ENCODE data around the gene MRAS.

Gene MRAS

DNA sequence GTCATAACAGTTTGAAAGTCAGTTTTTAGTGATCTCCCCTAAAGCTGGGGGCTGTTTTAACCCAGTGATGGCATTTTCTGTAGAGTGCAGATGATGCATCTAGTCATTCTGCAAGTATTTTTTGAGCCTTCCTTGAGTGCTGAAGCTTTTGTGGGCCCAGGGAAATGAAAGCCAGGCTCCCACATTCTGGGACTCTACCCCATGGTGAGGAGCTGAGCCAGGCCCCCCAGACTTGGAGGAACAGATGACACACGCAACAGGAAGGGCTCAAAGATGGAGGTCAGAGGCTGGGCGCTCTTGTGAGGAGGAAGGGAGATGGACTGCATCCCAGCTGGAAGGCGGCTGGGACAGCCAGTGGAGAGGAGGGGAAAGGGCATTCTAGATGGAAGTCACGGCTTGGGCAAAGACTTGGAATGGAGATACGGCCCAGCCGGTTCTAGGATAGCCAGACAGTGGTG lies 40.8 kb downstream of the MRAS start (continued):
- TF ChIP-seq ZNF645 (tag by site-specific recombination; IDR thresholded peaks at IDR 0.05) (no peak), ZFP37 (tag by site-specific recombination; IDR thresholded peaks at IDR 0.05) (no peak), EGR2 (tag by site-specific recombination; IDR thresholded peaks at IDR 0.05; ENCODE audit: low read depth) (no peak), ZNF707 (tag by site-specific recombination; IDR thresholded peaks at IDR 0.05) (no peak), AEBP2 (tag by site-specific recombination; IDR thresholded peaks at IDR 0.05; ENCODE audit: borderline replicate concordance) (no peak)

GRCh38 chr3:138389841-138390581 lies 41.6 kb downstream of the MRAS start:
- POLR2A ChIA-PET: interaction anchor here (0.6 kb wide), 1 partner anchor 23 kb away, joined by 8 read pairs; no protein-coding TSS in a partner anchor
- no peak overlapping the region for H3K27ac ChIP-seq (ENCODE audit: extremely low read depth, low read depth, low read length)
- no peaks in the 10 kb centered on the region for H3K4me1 ChIP-seq (ENCODE audit: control insufficient read depth, insufficient read depth, low read length)
- CTCF ChIA-PET: interaction anchor here (0.6 to 1.1 kb wide), 2 partner anchors 42 to 62 kb away, joined by 3 to 4 read pairs; no protein-coding TSS in a partner anchor
- H3K4me3 ChIP-seq (ENCODE audit: low read depth, low read length): no peak overlapping the region
- no peaks in the 10 kb centered on the region for H3K36me3 ChIP-seq (ENCODE audit: control insufficient read depth in 2 of 2, insufficient read depth in 1 of 2, low read length in 2 of 2)
- H3K9me3 ChIP-seq (ENCODE audit: control insufficient read depth, insufficient read depth, low read depth, low read length): no peaks in the 10 kb centered on the region
- TF ChIP-seq ZNF629 (tag by site-specific recombination; IDR thresholded peaks at IDR 0.05) (peak; percentile 56), ZNF366 (tag by site-specific recombination; conservative IDR thresholded peaks at IDR 0.05) (peak; percentile 76), KLF1 (tag by site-specific recombination; IDR thresholded peaks at IDR 0.05) (no peak), ZNF112 (tag by site-specific recombination; IDR thresholded peaks at IDR 0.05) (no peak), ZNF24 (tag by site-specific recombination; IDR thresholded peaks at IDR 0.05) (no peak), AEBP2 (tag by site-specific recombination; IDR thresholded peaks at IDR 0.05; ENCODE audit: borderline replicate concordance) (no peak), ZEB2 (tag by site-specific recombination; IDR thresholded peaks at IDR 0.05) (no peak), HOXC10 (CRISPR knock-in tag; IDR thresholded peaks at IDR 0.05) (no peak), SETDB1 (IDR thresholded peaks at IDR 0.05; ENCODE audit: insufficient read length, low read length) (no peak), ZNF76 (tag by site-specific recombination; IDR thresholded peaks at IDR 0.05; ENCODE audit: borderline replicate concordance, low read depth) (no peak), GFI1B (tag by site-specific recombination; IDR thresholded peaks at IDR 0.05) (no peak), ZNF529 (tag by site-specific recombination; IDR thresholded peaks at IDR 0.05; ENCODE audit: insufficient replicate concordance) (no peak), KLF7 (tag by site-specific recombination; IDR thresholded peaks at IDR 0.05; ENCODE audit: borderline replicate concordance) (no peak), ZNF391 (tag by site-specific recombination; IDR thresholded peaks at IDR 0.05; ENCODE audit: borderline replicate concordance, low read depth) (no peak), PRDM2 (tag by site-specific recombination; IDR thresholded peaks at IDR 0.05; ENCODE audit: borderline replicate concordance) (no peak), ZNF23 (tag by site-specific recombination; IDR thresholded peaks at IDR 0.05; ENCODE audit: borderline replicate concordance) (no peak)
- TF ChIP-seq, protein P1, sequence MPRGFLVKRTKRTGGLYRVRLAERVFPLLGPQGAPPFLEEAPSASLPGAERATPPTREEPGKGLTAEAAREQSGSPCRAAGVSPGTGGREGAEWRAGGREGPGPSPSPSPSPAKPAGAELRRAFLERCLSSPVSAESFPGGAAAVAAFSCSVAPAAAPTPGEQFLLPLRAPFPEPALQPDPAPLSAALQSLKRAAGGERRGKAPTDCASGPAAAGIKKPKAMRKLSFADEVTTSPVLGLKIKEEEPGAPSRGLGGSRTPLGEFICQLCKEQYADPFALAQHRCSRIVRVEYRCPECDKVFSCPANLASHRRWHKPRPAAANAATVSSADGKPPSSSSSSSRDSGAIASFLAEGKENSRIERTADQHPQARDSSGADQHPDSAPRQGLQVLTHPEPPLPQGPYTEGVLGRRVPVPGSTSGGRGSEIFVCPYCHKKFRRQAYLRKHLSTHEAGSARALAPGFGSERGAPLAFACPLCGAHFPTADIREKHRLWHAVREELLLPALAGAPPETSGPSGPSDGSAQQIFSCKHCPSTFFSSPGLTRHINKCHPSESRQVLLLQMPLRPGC (tag by site-specific recombination; IDR thresholded peaks at IDR 0.05): no peak

All from HEK293 (cell line).